ENCODE measurements around the gene PSMC6. TPM values are rescaled to one million over a fixed set of nuclear protein-coding genes. Genes with fewer than 3 reads are reported as not detected.
A peak's percentile ranks its signal among the peaks of the same experiment; 100 is the strongest.

The PSMC6 gene
- total and polyA plus RNA-seq, 2 of the 13 experiments (the other 11 are each of a cell fraction or from before 2014, with no cell fraction given): 90.0 to 210 TPM

GRCh38 chr14:52694761-52695480 is 12.1 kb upstream of the PSMC6 start (continued):
- TF ChIP-seq, protein P1, sequence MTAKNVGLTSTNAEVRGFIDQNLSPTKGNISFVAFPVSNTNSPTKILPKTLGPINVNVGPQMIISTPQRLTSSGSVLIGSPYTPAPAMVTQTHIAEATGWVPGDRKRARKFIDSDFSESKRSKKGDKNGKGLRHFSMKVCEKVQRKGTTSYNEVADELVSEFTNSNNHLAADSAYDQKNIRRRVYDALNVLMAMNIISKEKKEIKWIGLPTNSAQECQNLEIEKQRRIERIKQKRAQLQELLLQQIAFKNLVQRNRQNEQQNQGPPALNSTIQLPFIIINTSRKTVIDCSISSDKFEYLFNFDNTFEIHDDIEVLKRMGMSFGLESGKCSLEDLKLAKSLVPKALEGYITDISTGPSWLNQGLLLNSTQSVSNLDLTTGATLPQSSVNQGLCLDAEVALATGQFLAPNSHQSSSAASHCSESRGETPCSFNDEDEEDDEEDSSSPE (CRISPR knock-in tag; IDR thresholded peaks at IDR 0.05): peak; percentile 11
- TF ChIP-seq WIZ (CRISPR knock-in tag; IDR thresholded peaks at IDR 0.05) (no peak), HNRNPUL1 (IDR thresholded peaks at IDR 0.05; ENCODE audit: low read depth, low read length) (no peak), ZNF30 (CRISPR knock-in tag; IDR thresholded peaks at IDR 0.05) (peak; percentile 20; the same call in 1 of the 2 replicates), ZNF766 (CRISPR knock-in tag; IDR thresholded peaks at IDR 0.05; ENCODE audit: borderline replicate concordance) (no peak), PHF8 (CRISPR knock-in tag; IDR thresholded peaks at IDR 0.05) (peak; percentile 81), ZKSCAN5 (CRISPR knock-in tag; IDR thresholded peaks at IDR 0.05) (no peak), ZKSCAN8 (CRISPR knock-in tag; IDR thresholded peaks at IDR 0.05; ENCODE audit: borderline replicate concordance) (0 out of 2 replicates have a peak, but pooled peaks have one; percentile 35), HNRNPLL (IDR thresholded peaks at IDR 0.05; ENCODE audit: low read depth, low read length, poor library complexity, severe bottlenecking) (peak; percentile 45), ZNF879 (CRISPR knock-in tag; IDR thresholded peaks at IDR 0.05) (no peak; the same call in 1 of the 2 replicates), DBP (CRISPR knock-in tag; IDR thresholded peaks at IDR 0.05; ENCODE audit: not compliant biosample characterization) (peak; percentile 49), BRCA1 (CRISPR knock-in tag; IDR thresholded peaks at IDR 0.05) (no peak), ZFP62 (CRISPR knock-in tag; IDR thresholded peaks at IDR 0.05) (no peak), TCF12 (IDR thresholded peaks at IDR 0.05) (no peak), TCF12 (CRISPR knock-in tag; IDR thresholded peaks at IDR 0.05) (no peak), UBTF (CRISPR knock-in tag; IDR thresholded peaks at IDR 0.05) (no peak; the same call in 1 of the 2 replicates), HHEX (CRISPR knock-in tag; IDR thresholded peaks at IDR 0.05) (no peak)
- TF ChIP-seq, protein P2, sequence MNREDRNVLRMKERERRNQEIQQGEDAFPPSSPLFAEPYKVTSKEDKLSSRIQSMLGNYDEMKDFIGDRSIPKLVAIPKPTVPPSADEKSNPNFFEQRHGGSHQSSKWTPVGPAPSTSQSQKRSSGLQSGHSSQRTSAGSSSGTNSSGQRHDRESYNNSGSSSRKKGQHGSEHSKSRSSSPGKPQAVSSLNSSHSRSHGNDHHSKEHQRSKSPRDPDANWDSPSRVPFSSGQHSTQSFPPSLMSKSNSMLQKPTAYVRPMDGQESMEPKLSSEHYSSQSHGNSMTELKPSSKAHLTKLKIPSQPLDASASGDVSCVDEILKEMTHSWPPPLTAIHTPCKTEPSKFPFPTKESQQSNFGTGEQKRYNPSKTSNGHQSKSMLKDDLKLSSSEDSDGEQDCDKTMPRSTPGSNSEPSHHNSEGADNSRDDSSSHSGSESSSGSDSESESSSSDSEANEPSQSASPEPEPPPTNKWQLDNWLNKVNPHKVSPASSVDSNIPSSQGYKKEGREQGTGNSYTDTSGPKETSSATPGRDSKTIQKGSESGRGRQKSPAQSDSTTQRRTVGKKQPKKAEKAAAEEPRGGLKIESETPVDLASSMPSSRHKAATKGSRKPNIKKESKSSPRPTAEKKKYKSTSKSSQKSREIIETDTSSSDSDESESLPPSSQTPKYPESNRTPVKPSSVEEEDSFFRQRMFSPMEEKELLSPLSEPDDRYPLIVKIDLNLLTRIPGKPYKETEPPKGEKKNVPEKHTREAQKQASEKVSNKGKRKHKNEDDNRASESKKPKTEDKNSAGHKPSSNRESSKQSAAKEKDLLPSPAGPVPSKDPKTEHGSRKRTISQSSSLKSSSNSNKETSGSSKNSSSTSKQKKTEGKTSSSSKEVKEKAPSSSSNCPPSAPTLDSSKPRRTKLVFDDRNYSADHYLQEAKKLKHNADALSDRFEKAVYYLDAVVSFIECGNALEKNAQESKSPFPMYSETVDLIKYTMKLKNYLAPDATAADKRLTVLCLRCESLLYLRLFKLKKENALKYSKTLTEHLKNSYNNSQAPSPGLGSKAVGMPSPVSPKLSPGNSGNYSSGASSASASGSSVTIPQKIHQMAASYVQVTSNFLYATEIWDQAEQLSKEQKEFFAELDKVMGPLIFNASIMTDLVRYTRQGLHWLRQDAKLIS (CRISPR knock-in tag; IDR thresholded peaks at IDR 0.05): 0 out of 2 replicates have a peak, but pooled peaks have one; percentile 32
- TF ChIP-seq, protein P3, sequence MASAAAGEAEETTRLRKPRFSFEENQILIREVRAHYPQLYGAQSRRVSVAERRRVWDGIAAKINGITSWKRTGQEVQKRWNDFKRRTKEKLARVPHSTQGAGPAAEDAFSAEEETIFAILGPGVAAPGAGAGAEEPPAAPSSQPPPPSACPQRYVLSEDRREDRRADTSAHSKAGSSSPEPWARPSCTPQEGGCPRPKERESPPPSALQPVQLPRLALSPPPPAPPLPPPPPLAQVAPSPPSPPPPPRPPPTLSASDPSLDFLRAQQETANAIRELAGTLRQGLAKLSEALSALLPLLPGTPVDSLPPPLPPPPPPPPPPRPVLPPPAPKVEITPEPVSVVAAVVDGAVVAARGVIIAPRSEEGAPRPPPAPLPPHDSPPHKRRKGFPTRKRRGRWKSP (CRISPR knock-in tag; IDR thresholded peaks at IDR 0.05): no peak

All from HepG2 (cell line).